ENCODE measurements around the gene COL18A1.

GRCh38 chr21:45508607-45509565 lies 103.9 kb downstream of the COL18A1 start:
- TF ChIP-seq CTCF (IDR thresholded peaks at IDR 0.05), result no peak
- TF ChIP-seq POLR2A (IDR thresholded peaks at IDR 0.05), result no peak
- TF ChIP-seq EP300 (IDR thresholded peaks at IDR 0.05), result no peak
